NOMO-1 treated with DMSO at 0.1 percent for 48 hours (cell line): ENCODE measurements around the gene HAT1.

ENCODE experiments used
- DNase-seq: peaks from one replicate; lab custom pipeline; 2025; ENCODE audit not compliant: unreplicated experiment; lab: John Stamatoyannopoulos, UW

The HAT1 gene

DNA sequence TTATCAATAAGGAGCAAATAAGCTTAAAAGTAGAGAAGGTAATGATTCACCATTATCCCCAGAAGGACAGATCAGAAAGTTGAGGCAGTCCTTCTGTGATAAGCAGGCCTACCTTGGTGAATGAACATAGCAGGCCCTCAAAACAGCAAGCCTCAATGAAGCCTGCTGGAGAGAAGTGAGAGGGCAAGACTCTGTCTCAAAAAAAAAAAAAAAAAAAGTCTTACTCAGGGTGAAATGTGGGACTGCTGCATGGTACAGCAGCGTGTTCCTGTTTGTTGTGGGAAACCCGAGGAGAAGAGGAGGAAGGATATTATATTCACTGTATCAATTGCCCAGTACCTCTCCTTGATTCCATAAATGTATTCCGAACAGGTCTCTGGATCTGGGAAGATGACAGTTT, 8.7 kb upstream of the HAT1 start:
- no peak for DNase-seq

DNA sequence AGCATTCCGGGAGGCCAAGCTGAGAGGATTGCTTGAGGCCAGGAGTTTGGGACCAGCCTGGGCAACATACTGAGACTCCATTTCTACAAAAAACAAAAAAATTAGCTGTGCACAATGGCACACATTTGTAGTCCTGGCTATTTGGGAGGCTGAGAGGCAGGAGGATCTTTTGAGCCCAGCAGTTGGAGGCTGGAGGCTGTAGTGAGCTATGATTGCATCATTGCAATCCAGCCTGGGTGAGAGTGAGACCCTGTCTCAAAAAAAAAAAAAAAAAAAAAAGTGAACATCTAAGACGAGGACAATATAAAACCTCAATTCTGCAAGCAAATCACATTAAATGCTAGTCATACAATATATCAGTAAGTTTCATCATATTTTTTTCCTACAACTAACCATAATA, 2.8 kb upstream of the HAT1 start:
- no peak for DNase-seq

DNA sequence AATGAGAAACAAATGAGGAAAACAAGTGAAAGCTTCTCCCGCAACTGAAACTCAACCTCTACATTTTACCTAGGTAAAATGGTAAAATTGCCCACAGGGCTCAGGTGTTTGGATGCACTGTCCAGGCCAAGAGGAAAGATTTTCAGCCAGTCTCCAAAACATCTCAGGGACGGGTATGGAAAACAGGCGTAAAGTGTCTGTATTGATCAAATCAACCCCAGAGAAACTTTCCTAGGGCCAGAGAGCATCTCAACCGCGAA, 361 bp upstream of the HAT1 start:
- no peak for DNase-seq

DNA sequence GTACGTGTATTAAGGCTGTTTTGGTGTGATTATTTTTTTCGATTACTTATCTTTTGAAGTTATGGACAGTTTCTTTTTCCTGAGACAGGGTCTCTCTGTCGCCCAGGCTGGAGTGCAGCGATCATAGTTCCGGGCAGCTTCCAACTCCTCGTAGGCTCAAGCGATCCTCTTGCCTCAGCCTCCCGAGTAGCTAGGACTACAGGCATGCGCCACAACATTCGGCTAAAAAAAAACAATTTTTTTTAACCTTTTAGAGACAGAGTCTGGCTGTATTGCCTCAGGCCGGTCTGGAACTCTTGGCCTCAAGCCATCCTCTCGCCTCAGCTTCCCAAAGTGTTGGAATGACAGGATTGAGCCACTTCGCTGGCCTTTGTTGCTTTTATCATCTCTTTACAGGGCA, 945 bp downstream of the HAT1 start:
- no peak for DNase-seq

DNA sequence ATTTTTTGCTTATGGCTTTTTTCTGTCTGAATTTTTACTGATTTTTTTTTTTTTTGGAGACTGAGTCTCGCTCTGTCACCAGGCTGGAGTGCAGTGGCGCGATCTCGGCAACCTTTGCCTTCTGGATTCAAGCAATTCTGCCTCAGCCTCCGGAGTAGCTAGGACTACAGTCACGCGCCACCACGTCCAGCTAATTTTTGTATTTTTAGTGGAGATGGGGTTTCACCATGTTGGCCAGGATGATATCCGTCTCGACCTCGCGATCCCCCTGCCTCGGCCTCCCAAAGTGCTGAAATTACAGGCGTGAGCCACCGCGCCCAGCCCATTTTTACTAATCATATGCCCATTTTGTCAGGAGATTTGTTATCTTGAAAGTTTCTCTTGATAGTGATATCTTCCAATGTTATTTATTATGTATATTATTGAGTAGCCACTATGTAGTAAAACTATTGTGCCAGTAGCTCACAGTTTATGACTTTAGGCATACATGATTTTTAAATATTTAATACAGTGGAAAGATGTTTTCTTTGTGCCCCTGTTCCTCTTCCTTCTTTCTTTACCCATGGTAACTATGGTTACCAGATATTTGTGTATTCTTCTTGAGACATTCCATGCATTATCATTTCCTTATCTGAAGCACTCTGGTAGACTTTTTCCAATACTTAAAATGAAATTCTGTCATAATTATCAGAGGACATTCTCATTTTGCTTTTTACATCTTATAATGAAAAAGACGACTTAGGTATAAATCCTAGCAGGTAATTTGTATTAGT, 2.1 kb downstream of the HAT1 start:
- DNase-seq: no peak

DNA sequence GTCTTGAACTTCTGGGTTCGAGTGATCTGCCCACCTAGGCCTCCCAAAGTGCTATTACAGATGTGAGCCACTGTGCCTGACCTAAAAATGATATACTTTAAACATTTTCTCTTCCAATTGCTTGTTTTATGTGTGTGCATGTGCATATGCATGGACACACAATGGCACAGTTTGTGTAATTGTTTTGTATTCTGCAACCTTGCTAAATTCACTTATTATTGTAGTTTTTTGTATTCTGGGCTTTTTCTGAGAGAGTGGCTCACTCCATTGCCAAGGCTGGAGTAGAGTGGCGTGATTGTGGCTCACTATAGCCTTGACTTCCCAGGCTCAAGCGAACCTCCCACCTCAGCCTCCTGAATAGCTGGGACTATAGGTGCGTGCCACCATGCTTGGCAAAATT, 8.1 kb downstream of the HAT1 start:
- no peak for DNase-seq

DNA sequence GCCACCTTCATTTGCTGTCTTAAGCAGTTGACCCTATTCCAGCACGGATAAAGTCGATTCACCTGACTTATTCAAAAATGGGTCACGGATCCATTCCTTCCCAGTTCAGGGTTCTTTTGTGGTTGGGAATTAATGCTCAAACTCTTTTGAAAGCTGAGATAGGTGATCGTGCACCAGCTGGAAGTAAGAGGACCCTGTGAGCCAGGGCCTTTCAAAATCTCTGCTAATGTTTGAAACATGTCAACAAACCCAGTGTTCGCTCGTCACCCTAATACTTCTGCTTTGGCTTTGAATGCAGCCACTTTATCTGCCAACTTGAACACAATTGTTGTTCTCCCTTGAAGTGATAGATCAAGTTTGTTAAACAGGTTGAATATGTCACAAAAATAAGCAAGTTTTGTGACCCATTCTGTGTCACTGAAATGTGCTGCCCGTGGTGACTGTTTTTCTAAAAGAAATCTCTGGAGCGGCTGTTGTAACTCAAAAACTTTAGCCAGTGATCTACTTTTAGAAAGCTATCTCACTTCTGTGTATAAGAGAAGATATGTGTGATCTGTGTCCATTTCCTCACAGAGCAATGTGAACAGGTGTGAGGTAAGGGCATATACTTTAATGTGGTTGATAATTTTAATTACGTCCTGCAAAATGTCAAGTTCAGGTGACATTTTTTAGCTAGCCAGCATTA, 16.9 kb downstream of the HAT1 start:
- DNase-seq: no peak

DNA sequence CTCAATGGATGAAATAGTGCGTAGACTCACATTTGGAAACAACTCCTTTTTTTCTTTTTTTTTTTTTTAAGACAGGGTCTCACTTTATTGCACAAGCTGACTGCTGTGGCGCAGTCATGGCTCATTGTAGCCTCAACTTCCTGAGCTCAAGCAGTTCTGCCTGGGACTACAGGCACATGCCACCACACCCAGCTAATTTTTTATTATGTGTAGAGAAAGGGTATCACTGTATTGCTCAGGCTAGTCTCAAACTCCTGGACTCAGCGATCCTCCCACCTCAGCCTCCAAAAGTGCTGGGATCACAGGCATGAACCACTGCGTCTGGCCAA, 17.4 kb downstream of the HAT1 start:
- peak; percentile 78 for DNase-seq

DNA sequence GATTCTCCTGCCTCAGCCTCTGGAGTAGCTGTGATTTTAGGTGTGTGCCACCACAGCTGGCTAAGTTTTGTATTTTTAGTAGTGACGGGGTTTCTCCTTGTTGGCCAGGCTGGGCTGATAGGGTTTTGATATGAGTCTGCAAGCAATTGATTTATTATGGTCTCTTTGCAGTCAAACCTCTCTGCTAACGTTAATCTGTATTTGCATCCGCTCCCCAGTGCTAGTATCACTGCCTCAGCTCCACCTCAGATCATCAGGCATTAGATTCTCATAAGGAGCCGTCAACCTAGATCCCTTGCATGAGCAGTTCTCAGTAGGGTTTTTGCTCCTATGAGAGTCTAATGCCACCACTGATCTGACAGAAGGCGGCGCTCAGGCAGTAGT, 19.0 kb downstream of the HAT1 start:
- DNase-seq: no peak

DNA sequence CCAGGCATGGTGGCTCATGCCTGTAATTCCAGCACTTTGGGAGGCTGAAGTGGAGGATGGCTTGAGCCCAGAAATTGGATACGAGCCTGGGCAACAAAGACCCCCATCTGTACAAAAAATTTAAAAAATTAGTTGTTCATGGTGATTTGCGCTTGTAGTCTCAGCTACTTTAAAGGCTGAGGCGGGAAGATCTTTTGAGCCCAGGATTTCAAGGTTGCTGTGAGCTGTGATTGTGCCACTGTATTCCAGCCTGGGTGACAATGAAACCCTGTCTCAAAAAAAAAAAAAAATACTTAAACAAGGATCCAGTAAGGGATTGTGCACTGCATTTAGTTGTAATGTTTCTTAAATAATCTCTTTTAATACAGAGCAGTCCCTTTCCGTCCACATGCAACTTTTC, 21.6 kb downstream of the HAT1 start:
- DNase-seq: no peak

DNA sequence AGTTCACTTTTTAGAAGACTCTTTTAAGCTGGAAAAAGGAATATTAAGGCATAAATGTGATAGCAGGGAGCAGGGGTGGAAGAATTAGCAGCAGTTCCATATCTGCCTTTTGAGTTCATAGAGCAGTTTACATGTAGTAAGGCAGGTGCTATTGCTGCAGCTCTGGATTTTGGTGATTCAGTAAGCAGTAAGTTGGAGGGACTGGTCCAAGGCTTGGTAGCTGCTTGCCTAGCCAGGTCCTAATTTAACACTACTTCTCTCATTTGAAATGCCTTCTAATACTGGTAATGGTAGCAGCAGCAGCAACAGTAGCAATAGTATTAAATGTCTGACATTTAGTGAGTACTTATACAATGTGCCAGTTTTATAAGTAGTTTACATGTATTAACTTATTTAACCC, 30.0 kb downstream of the HAT1 start:
- no peak for DNase-seq

DNA sequence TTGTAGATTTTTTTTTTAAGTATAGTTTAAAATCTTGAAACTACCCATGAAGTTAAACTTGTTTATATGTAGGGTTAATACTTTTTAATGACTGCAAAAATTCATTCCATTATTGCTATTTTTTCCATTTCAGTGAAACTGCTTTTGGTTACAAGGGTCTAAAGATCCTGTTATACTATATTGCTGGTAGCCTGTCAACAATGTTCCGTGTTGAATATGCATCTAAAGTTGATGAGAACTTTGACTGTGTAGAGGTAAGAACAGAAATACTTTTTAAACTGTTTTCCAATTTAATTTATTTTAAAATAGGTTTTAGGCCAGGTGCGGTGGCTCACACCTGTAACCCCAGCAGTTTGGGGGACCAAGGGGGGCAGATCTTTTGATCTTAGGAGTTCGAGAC, 30.5 kb downstream of the HAT1 start:
- DNase-seq: no peak

DNA sequence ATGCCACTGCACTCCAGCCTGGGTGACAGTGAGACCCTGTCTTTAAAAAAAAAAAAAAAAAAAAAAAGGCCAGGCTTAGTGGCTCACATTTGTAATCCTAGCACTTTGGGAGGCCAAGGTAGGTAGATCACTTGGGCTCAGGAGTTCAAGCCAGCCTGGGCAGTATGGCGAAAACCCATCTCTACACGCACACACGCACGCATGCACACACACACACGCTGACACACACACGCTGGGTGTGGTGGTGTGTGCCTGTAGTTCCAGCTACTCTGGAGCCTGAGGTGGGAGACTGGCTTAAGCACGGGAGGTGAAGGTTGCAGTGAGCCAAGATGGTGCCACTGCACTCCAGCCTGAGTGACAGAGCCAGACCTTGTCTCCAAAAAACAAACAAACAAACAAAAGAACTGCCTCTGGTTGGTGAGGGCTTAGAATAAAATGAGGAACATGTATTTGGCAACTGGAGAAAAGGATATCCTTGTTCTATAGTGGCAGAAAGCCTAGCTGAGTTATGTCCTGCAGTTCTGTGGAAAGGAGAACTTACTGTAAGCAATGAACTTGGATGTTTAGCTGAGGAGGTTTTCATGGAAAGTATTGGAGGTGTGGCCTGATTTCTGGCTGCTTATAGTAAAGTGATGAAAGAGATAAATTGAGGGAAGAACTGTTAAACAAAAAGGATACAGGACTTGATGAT, 34.0 kb downstream of the HAT1 start:
- peak; percentile 90 for DNase-seq

DNA sequence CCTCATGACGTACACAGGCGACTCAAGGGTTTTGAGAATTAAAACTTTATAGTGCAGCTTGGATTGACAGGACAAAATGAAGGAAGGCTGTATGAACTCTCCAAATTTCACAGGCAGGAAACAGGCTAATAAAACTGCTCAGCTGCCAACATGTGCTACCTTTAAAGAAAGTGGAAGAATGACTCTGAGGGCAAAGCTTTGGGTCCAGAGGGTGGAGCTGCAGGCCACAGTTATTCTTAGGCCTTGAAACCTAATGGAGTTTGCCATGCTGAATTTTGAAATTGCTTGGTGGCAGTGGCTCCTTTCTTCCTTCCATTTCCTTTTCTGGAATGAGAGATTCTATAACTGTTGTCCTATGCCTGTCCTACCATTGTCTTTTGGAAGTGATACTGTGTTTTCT, 34.8 kb downstream of the HAT1 start:
- DNase-seq: peak; percentile 26

DNA sequence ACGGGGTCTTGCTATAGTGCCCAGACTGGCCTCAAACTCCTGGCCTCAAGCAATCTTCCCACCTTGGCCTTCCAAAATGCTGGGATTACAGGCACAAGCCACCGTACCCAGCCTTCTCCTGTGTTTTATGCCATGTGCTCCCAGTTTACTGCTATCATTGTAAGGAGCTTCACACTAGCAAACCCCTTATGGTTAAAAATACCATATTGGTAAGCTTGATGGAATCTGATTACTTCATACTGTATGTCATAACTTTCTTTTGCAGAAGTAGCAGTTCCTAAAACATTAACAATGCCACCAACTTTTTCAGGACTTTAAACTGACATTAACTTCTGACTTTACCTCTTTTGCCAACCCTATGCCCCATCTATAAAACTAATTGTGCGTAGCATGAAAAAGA, 36.2 kb downstream of the HAT1 start:
- peak; percentile 88 for DNase-seq

DNA sequence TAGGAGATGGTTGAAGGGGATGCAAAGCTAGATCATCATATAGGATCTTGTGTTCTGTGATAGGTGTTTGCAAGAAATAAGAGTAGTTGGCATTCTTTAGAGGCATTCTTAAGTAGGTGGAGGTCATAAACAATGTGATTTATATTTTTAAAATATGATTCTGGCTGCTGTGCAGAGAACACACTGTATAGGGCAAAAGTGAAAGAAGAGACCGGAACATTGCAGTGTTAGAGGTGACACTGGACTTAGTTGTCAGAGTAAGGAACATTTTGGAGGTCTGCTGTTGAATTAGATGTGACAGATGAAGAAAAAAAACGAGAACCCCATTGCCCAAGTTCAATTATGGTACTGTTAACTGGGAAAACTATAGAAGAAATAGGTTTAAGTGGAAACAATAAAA, 37.7 kb downstream of the HAT1 start:
- DNase-seq: no peak

DNA sequence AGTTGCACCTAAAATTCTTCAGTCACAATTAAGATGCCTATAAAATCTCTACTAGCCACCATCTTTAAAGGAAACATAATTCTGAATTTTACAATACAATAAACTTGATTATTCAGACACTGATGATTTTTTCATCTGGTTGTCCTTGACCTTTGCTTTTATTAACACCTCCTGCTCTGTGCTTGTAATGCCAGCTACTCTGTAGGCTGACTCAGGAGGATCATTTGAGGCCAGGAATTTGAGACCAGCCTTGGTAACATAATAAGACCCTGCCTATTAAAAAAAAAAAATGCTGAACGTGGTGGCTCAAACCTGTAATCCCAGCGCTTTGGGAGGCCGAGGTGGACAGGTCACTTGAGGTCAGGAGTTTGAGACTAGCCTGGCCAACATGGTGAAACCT, 38.3 kb downstream of the HAT1 start:
- no peak for DNase-seq

DNA sequence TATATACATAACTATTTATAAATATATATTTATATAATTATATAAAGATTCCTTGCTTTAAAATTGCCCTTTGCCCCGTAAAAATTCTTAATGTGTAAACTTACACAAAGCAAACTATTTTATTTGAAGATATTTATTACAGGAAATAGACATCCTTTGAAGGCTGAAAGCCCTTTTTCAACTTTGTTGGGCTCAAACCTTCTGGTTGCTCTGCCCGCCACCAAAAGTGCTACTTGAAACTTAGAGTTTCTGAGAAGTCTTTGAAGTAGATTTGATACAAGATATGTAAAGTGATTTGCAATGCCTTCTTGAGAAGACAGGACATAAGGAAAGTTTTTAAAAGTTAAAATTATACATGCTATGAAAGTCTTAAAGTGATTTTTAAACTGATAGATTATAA, 40.9 kb downstream of the HAT1 start:
- no peak for DNase-seq

DNA sequence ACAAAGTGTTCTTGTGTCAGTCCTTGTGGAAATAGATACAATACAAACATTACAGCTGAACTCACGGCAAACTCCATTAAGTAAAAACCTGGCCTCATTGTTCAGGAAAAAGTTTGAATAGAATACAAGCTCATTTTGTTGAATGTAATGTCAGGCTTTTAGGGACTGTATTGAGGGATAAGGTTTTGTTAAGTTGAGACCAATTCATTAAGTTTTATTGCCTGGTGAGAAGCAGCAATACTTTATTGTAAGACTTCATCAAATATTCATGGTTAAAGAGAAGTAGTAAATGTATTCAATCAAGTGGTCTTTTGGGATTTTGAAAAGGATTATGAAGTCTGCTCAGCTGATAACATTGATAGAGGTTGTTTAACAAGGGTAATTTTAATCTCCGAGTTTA, 42.0 kb downstream of the HAT1 start:
- no peak for DNase-seq

DNA sequence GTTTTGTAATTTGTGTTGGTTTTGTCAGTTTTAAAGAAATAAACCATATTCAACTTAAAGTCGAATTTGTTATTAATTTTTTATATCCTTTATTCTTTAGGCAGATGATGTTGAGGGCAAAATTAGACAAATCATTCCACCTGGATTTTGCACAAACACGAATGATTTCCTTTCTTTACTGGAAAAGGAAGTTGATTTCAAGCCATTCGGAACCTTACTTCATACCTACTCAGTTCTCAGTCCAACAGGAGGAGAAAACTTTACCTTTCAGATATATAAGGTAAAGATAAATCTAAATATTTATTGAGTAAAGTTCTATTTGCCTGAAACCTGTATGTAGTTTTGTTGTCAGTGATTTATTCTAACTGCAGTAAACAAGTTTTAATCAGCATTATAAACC, 43.0 kb downstream of the HAT1 start:
- no peak for DNase-seq

DNA sequence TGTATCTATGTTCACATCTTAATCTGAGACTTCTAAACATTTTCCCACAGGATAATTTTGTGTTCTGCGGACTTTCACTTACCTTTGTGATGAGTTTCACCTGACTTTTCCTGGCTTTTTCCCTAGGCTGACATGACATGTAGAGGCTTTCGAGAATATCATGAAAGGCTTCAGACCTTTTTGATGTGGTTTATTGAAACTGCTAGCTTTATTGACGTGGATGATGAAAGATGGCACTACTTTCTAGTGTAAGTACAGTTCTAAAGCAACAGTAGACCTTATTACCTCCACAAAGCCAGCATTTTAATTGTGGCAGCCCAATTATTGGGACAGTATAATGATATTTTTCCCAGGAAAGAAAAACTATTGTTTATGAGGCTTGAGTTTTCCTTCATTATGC, 43.4 kb downstream of the HAT1 start:
- DNase-seq: no peak

DNA sequence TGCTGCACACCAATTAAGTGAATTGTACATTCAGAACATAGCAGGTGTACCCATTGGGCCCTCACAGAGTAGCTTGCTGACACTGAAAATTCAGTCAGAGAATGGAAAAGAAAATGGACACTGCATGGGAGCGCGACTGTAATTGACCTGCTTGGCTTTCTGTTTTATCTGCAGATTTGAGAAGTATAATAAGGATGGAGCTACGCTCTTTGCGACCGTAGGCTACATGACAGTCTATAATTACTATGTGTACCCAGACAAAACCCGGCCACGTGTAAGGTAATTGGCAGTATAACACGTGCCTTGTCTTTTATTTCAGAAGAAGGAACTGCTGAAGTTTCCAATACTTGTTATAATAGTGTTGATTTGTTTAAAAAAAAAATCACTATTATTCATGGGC, 44.0 kb downstream of the HAT1 start:
- no peak for DNase-seq

DNA sequence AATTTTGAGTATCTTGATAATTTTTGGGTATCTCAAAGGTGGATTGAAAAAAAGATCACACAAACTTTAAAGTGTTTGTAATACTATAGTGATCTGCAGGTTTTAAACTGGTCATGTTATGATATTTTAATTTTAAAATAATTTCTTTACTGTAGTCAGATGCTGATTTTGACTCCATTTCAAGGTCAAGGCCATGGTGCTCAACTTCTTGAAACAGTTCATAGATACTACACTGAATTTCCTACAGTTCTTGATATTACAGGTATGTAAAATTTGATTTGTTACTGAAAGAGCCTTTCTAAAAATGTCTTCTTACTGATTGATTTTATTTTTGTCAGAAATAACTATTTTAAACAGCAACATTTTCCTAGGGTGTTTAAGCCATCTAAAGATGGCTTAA, 44.4 kb downstream of the HAT1 start:
- DNase-seq: no peak
